Measurements from ENCODE around the gene NUP43. TPM values are rescaled to one million over a fixed set of nuclear protein-coding genes. Genes with fewer than 3 reads are reported as not detected.

NUP43 gene
- total RNA-seq, 2 donors from 2014 or later, result 10.8 to 13.3 TPM

GRCh38 chr6:149681209-149681608 lies 65.1 kb downstream of the NUP43 start:
- no peak for TF ChIP-seq CTCF (IDR thresholded peaks at IDR 0.05)
- no peak for DNase-seq (ENCODE audit: low spot score)
- H3K4me3 ChIP-seq, result no peak overlapping the region
- peak overlapping the region in 1 of 2 donors; percentile 8 for H3K27ac ChIP-seq
- H3K9me3 ChIP-seq, result no peaks in the 10 kb centered on the region
- H3K36me3 ChIP-seq, result peaks cover 24% of the 10 kb centered on the region
- H3K4me1 ChIP-seq, result peaks cover 0 to 10% of the 10 kb centered on the region in 2 donors
- no peaks in the 10 kb centered on the region for H3K27me3 ChIP-seq

- H3K36me3 ChIP-seq, result peaks cover 31% of the 10 kb centered on the region
- no peak for TF ChIP-seq CTCF (IDR thresholded peaks at IDR 0.05)
- DNase-seq (ENCODE audit: low spot score), result no peak
- peak overlapping the region in 1 of 2 donors; percentile 8 for H3K27ac ChIP-seq
- no peaks in the 10 kb centered on the region for H3K9me3 ChIP-seq
- peaks cover 0 to 7% of the 10 kb centered on the region in 2 donors for H3K4me1 ChIP-seq
- no peak overlapping the region for H3K4me3 ChIP-seq
- H3K27me3 ChIP-seq, result no peaks in the 10 kb centered on the region
Observed at GRCh38 chr6:149680503-149680902, 65.8 kb downstream of the NUP43 start.

Other genes starting within 250 kb of the NUP43 start
- 10 to 100 TPM; 14.6 to 17.0 TPM for gene PPIL4, start 200.5 kb downstream of the NUP43 start, total RNA-seq
- gene GINM1, start 180.2 kb downstream of the NUP43 start, total RNA-seq, result 10 to 100 TPM; 45.5 to 54.9 TPM
- 10 to 100 TPM; 11.2 to 15.9 TPM for gene KATNA1, start 97.8 kb downstream of the NUP43 start, total RNA-seq
- 10 to 100 TPM; 10.5 to 13.7 TPM for gene LATS1, start 28.4 kb downstream of the NUP43 start, total RNA-seq
- 100 to 1,000 TPM in 1 of 2 donors, 10 to 100 TPM in 1; 99.8 to 106 TPM for gene PCMT1, start 3.2 kb upstream of the NUP43 start, total RNA-seq
- gene LRP11, start 117.8 kb upstream of the NUP43 start, total RNA-seq, result 10 to 100 TPM; 17.0 to 25.7 TPM
- gene RAET1E, start 151.6 kb upstream of the NUP43 start, total RNA-seq, result 1 to 10 TPM in 1 of 2 donors, under 1 TPM in 1; 0.52 to 4.3 TPM
- 1 to 10 TPM; 1.5 to 1.6 TPM for gene RAET1G, start 176.6 kb upstream of the NUP43 start, total RNA-seq
- gene ULBP2, start 195.5 kb upstream of the NUP43 start, total RNA-seq, result 1 to 10 TPM in 1 of 2 donors, under 1 TPM in 1; 0.82 to 2.4 TPM
- under 1 TPM; 0.11 to 0.31 TPM for gene ULBP1, start 217.4 kb upstream of the NUP43 start, total RNA-seq

All from right atrium auricular region (tissue), 2 donors.